Parathyroid adenoma (tissue), 2 donors: ENCODE measurements around the gene ARL13B.
A peak's percentile ranks its signal among the peaks of the same experiment; 100 is the strongest.

Source experiments
- H2AFZ ChIP-seq: fragments of 300-600 bp; sonication (generic); one replicate; pipeline ENCODE4 v1.7.0; 2017; ENCODE audit warnings: antibody characterized with exemption, mild to moderate bottlenecking
- H3K27ac ChIP-seq: fragments of 300-600 bp; sonication (generic); one replicate; pipeline ENCODE4 v1.7.0; 2017
- H3K27me3 ChIP-seq: fragments of 300-600 bp; sonication (generic); one replicate; pipeline ENCODE4 v1.7.0; 2017; ENCODE audit warnings: low read length; ENCODE audit not compliant: control insufficient read depth, insufficient read depth
- H3K36me3 ChIP-seq: fragments of 300-600 bp; sonication (generic); one replicate; pipeline ENCODE4 v1.7.0; 2017; ENCODE audit warnings: low read length; ENCODE audit not compliant: control insufficient read depth, insufficient read depth
- H3K4me1 ChIP-seq: fragments of 300-600 bp; sonication (generic); one replicate; pipeline ENCODE4 v1.7.0; 2017; ENCODE audit warnings: control low read depth
- H3K4me2 ChIP-seq: fragments of 300-600 bp; sonication (generic); one replicate; pipeline ENCODE4 v1.7.0; 2017; ENCODE audit warnings: low read length
- H3K4me3 ChIP-seq: fragments of 300-600 bp; sonication (generic); one replicate; pipeline ENCODE4 v1.7.0; 2017; ENCODE audit warnings: low read depth, low read length
- H3K79me2 ChIP-seq: fragments of 300-600 bp; sonication (generic); one replicate; pipeline ENCODE4 v1.7.0; 2017; ENCODE audit warnings: control low read depth
- H3K9ac ChIP-seq: fragments of 300-600 bp; sonication (generic); one replicate; pipeline ENCODE4 v1.7.0; 2017; ENCODE audit warnings: mild to moderate bottlenecking
- H3K9me3 ChIP-seq: fragments of 300-600 bp; sonication (generic); one replicate; pipeline ENCODE4 v1.7.0; 2017; ENCODE audit warnings: low read length; ENCODE audit not compliant: control insufficient read depth
- TF ChIP-seq, protein P1 (sequence below): fragments of 300-600 bp; sonication (generic); IDR thresholded peaks from one replicate; pipeline ENCODE4 v1.7.0; 2017; ENCODE audit warnings: antibody characterized with exemption, mild to moderate bottlenecking
- donor health status: primary hyperparathyroidism.

The ARL13B gene

DNA sequence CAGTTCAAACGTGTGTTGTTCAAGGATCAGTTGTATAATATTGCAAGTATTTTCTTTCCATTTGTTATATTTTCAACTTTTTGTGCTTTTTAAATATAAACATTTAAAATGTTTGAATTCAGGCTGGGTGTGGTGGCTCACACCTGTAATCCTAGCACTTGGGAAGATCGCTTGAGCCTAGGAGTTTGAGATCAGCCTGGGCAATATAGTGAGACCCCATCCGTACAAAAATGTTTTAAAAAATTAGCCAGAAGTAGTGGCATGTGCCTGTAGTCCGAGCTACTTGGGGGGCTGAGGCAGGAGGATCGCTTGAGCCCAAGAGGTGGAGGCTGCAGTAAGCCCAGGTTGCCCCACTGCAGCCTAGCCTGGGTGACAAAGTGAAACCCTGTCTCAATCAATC, 4.7 kb downstream of the ARL13B start:
- peaks cover 3% of the 10 kb centered on the region for H3K4me1 ChIP-seq
- no peaks in the 10 kb centered on the region for H3K9me3 ChIP-seq
- H3K4me3 ChIP-seq, result no peak overlapping the region
- no peak overlapping the region for H2AFZ ChIP-seq
- peaks cover 3% of the 10 kb centered on the region for H3K79me2 ChIP-seq
- no peaks in the 10 kb centered on the region for H3K27me3 ChIP-seq
- H3K4me2 ChIP-seq, result no peak overlapping the region
- H3K9ac ChIP-seq, result no peak overlapping the region
- TF ChIP-seq, protein P1, sequence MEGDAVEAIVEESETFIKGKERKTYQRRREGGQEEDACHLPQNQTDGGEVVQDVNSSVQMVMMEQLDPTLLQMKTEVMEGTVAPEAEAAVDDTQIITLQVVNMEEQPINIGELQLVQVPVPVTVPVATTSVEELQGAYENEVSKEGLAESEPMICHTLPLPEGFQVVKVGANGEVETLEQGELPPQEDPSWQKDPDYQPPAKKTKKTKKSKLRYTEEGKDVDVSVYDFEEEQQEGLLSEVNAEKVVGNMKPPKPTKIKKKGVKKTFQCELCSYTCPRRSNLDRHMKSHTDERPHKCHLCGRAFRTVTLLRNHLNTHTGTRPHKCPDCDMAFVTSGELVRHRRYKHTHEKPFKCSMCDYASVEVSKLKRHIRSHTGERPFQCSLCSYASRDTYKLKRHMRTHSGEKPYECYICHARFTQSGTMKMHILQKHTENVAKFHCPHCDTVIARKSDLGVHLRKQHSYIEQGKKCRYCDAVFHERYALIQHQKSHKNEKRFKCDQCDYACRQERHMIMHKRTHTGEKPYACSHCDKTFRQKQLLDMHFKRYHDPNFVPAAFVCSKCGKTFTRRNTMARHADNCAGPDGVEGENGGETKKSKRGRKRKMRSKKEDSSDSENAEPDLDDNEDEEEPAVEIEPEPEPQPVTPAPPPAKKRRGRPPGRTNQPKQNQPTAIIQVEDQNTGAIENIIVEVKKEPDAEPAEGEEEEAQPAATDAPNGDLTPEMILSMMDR, result no peak
- H3K27ac ChIP-seq, result no peak overlapping the region
- no peaks in the 10 kb centered on the region for H3K36me3 ChIP-seq

GRCh38 chr3:93988283-93988682, 8.3 kb downstream of the ARL13B start:
- H3K27me3 ChIP-seq, result no peaks in the 10 kb centered on the region
- TF ChIP-seq, protein P1, result no peak
- peak overlapping the region; percentile 14 for H2AFZ ChIP-seq
- H3K4me3 ChIP-seq, result no peak overlapping the region
- no peaks in the 10 kb centered on the region for H3K36me3 ChIP-seq
- peaks cover 3% of the 10 kb centered on the region for H3K4me1 ChIP-seq
- no peaks in the 10 kb centered on the region for H3K9me3 ChIP-seq
- H3K4me2 ChIP-seq, result peak overlapping the region; percentile 21
- H3K9ac ChIP-seq, result no peak overlapping the region
- H3K27ac ChIP-seq, result peak overlapping the region; percentile 11
- peaks cover 16% of the 10 kb centered on the region for H3K79me2 ChIP-seq

GRCh38 chr3:93988764-93989163, 8.8 kb downstream of the ARL13B start:
- no peaks in the 10 kb centered on the region for H3K27me3 ChIP-seq
- no peak overlapping the region for H3K9ac ChIP-seq
- peaks cover 17% of the 10 kb centered on the region for H3K79me2 ChIP-seq
- TF ChIP-seq, protein P1, result no peak
- peak overlapping the region; percentile 21 for H3K4me2 ChIP-seq
- no peaks in the 10 kb centered on the region for H3K9me3 ChIP-seq
- no peaks in the 10 kb centered on the region for H3K36me3 ChIP-seq
- H2AFZ ChIP-seq, result peak overlapping the region; percentile 14
- peaks cover 3% of the 10 kb centered on the region for H3K4me1 ChIP-seq
- H3K4me3 ChIP-seq, result no peak overlapping the region
- H3K27ac ChIP-seq, result peak overlapping the region; percentile 11

GRCh38 chr3:93989241-93989640, 9.3 kb downstream of the ARL13B start:
- Histone ChIP-seq H3K27me3 (no peaks in the 10 kb centered on the region), H3K9me3 (no peaks in the 10 kb centered on the region), H3K36me3 (no peaks in the 10 kb centered on the region), H2AFZ (peak overlapping the region; percentile 14), H3K9ac (no peak overlapping the region), H3K4me3 (no peak overlapping the region), H3K4me1 (peaks cover 3% of the 10 kb centered on the region), H3K27ac (no peak overlapping the region), H3K79me2 (peaks cover 17% of the 10 kb centered on the region), H3K4me2 (no peak overlapping the region)
- TF ChIP-seq, protein P1, result no peak

DNA sequence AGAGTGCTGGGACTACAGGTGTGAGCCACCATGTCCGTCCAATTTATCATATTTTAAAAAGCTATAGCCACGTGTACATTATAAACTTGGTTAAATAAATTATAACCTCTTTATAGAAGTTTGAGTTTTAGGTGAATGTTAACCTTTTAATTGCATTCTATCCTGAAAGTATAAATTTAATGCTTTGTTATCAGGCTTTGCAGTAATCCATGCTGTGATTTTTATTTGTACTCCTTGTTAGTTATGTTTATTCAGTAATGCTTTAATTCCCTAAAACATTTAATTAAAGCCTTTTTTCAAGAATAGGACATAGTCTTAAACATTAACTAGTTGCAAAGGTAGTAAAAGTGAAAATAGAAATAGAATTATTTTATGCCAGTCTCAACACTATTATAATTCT, 11.7 kb downstream of the ARL13B start:
- Histone ChIP-seq H3K27ac (no peak overlapping the region), H2AFZ (no peak overlapping the region), H3K4me3 (no peak overlapping the region), H3K4me1 (peaks cover 3% of the 10 kb centered on the region), H3K9ac (no peak overlapping the region), H3K27me3 (no peaks in the 10 kb centered on the region), H3K79me2 (peaks cover 14% of the 10 kb centered on the region), H3K9me3 (no peaks in the 10 kb centered on the region), H3K4me2 (no peak overlapping the region), H3K36me3 (no peaks in the 10 kb centered on the region)
- TF ChIP-seq, protein P1, result no peak
